HS-27A (cell line): ENCODE measurements around the gene CHRNB4.
"Not testable (repeated sequence)": the region's sequence is repeated elsewhere in the genome, so short reads cannot be mapped to it uniquely, and the experiment has no call there.

Source experiments
- DNase-seq: peaks from one replicate; pipeline ENCODE4 v3.0.0-alpha.2; 2012; ENCODE audit warnings: low read depth, missing footprints

CHRNB4 gene

GRCh38 chr15:78616506-78616905 lies 24.5 kb downstream of the CHRNB4 start:
- no peak for DNase-seq

DNA sequence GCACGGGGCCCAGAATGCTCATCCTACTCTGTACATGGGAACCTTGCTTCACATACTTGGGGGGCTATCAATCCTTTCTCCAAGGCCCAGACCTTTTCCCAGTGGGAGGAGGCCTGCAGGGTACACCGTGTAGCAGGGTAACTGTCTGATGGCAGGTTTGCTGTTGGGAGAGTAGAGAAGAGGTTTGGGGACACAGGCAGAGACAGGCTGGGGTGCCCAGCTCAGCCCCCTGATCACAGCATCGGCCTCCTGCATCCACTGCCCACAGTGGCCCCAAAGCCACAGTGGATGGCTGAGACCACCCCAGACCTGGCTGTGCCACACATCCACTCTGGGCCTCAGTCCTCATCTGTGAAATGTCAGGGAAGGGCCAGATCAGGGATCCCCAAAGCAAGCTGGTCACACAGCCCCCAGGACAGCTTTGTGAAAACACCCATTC lies 25.8 kb downstream of the CHRNB4 start:
- DNase-seq: no peak

- no peak for DNase-seq
These were observed 27.0 kb downstream of the CHRNB4 start for GRCh38 chr15:78614021-78614420.

DNA sequence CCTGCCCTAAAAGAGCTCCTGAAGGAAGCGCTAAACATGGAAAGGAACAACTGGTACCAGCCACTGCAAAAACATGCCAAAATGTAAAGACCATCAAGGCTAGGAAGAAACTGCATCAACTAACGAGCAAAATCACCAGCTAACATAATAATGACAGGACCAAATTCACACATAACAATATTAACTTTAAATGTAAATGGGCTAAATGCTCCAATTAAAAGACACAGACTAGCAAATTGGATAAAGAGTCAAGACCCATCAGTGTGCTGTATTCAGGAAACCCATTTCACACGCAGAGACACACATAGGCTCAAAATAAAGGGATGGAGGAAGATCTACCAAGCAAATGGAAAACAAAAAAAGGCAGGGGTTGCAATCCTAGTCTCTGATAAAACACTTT lies 31.5 kb downstream of the CHRNB4 start:
- not testable (repeated sequence) for DNase-seq

DNA sequence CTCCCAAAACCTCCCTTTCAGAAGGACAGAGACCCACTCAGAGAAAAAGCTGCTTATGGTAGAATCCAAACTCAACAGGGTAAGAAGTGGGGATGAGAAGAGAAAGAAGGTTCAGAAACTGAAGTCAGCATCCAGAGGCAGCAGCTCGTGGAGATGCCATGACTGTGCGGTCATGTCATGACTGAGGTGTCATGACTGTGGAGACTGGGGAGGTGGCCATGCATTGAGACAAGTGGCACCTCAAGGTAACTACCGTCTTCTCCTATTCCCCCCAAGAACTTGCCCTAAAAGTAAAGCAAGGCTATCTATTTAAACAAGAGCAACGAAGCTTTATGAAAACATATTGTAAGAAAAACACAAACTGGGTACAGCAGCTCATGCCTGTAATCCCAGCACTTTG lies 35.3 kb downstream of the CHRNB4 start:
- no peak for DNase-seq

- DNase-seq: no peak
These were observed 35.8 kb downstream of the CHRNB4 start for GRCh38 chr15:78605201-78605600.

- no peak for DNase-seq
These were observed 36.6 kb downstream of the CHRNB4 start for GRCh38 chr15:78604420-78604819.

GRCh38 chr15:78603467-78603866 lies 37.5 kb downstream of the CHRNB4 start:
- DNase-seq: no peak

DNA sequence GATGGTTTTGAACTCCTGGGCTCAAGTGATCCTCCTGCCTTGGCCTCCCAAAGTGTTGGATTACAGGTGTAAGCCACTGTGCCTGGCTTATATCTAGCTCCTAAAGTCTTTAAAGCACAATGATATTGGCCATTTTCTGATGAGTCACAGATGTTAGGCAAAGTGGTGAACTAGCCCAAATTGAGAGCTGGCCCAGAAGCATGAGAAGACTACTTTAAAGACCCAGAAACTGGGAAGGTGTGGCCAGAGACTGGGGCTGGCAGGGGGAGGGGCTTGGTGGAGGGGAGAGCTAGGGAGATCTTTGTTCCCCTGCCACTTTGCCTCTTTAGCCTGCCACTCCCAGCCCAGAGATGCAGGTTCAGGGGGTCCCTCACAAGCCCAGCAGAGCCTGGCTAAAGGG lies 41.8 kb downstream of the CHRNB4 start:
- DNase-seq: no peak

DNA sequence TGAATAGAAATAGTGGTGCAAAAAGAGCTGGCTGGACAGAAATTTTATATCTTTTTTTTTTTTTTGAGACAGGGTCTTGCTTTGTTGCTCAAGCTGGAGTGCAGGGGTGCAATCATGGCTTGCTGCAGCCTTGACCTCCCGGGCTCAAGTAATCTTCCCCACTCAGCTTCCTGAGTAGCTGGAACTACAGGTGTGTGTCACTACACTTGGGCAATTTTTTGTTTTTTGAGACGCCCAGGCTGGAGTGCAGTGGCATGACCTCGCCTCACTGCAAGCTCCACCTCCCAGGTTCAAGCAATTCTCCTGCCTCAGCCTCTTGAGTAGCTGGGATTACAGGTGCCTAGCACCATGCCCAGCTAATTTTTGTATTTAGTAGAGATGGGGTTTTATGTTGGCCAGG lies 42.7 kb downstream of the CHRNB4 start:
- no peak for DNase-seq

GRCh38 chr15:78597583-78597982 lies 43.4 kb downstream of the CHRNB4 start:
- no peak for DNase-seq

DNA sequence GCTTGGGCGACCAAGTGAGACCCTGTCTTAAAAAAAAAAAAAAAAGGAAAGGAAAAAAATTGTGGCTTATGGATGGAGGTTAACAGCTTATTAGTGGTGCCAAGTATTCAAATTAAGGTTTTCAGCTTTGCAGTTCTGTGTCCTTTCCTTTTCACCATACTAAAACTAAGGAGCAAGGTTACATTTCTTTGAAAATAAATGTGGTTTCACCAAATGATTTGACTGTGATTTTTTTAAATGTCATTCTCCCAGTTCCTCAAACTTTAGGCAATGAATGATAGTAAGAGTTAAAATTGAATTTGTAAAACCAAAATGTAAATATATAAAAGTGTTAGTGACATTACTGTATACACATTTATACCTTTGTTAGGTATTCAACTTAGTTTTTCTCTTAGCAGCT lies 66.1 kb downstream of the CHRNB4 start:
- DNase-seq: no peak
